Esophagus squamous epithelium (tissue), 5 donors: ENCODE results near the gene PRRT3. TPM values are rescaled to one million over a fixed set of nuclear protein-coding genes. Genes with fewer than 3 reads are reported as not detected.

ENCODE experiments used
- DNase-seq: peaks from one replicate; lab custom pipeline; 2025; lab: John Stamatoyannopoulos, UW
- H3K27ac ChIP-seq, 4 donors: fragments of 200-600 bp; sonication (generic); one replicate each; pipeline ENCODE4 v1.5.1; 2016 to 2019; ENCODE audit warnings: mild to moderate bottlenecking in 1 of 4
- H3K27me3 ChIP-seq, 4 donors: fragments of 200-600 bp; sonication (generic); 1 replicate in 3 of 4; 2 replicates in 1 of 4; pipeline versions ENCODE4 v1.5.1 to v1.6.0; 2017 to 2021; ENCODE audit warnings: antibody characterized with exemption in 1 of 4
- H3K36me3 ChIP-seq, 3 donors: fragments of 200-600 bp; sonication (generic); one replicate each; pipeline ENCODE4 v1.5.1; 2016 to 2019
- H3K4me1 ChIP-seq, 3 donors: fragments of 200-600 bp; sonication (generic); one replicate each; pipeline ENCODE4 v1.5.1; 2017 to 2019
- H3K4me3 ChIP-seq, 4 donors: fragments of 200-600 bp; sonication (generic); 1 replicate in 3 of 4; 2 replicates in 1 of 4; pipeline ENCODE4 v1.5.1; 2016 to 2019; ENCODE audit warnings: mild to moderate bottlenecking in 2 of 4, moderate library complexity in 1 of 4
- H3K9me3 ChIP-seq, 3 donors: fragments of 200-600 bp; sonication (generic); one replicate each; pipeline ENCODE4 v1.5.1; 2016 to 2019
- POLR2A ChIP-seq, 4 donors: fragments of 450-650 bp; IDR thresholded peaks; one replicate each; pipeline ENCODE4 v1.6.1; 2017; ENCODE audit warnings: antibody characterized with exemption in 4 of 4, mild to moderate bottlenecking in 4 of 4, moderate library complexity in 3 of 4
- WGBS, 2 donors: methylation state at CpG; one replicate each; pipeline ENCODE4 v1.1.5; 2018; 5-methylcytosine and 5-hydroxymethylcytosine counted together
- intact Hi-C: fragments of 100-400 bp; cut with DNase I; formaldehyde crosslinking; loops from one replicate; pipeline ENCODE4 v1.15.0; 2022
- total RNA-seq, 4 donors: library from RNA; depleted of rRNA; stranded (reverse); fragments of >200 nt; gene quantifications; one replicate each; pipeline ENCODE4 v1.1.0, GENCODE V29; 2016
- TF ChIP-seq, protein P1 (sequence below), 6 experiments: fragments of 450-650 bp in 4 of 6; fragments of 200-600 bp in 2 of 6; sonication (generic) in 2 of 6; IDR thresholded peaks; one replicate each; pipeline ENCODE4 v1.5.1; 2016 to 2019; ENCODE audit warnings: antibody characterized with exemption in 6 of 6, mild to moderate bottlenecking in 4 of 6, moderate library complexity in 4 of 6
- donor health status: DM: yes; HTN: yes; CAD: no.

Gene PRRT3
- total RNA-seq, 4 donors from 2014 or later, result 0.72 to 1.9 (median 1.0) TPM

DNA sequence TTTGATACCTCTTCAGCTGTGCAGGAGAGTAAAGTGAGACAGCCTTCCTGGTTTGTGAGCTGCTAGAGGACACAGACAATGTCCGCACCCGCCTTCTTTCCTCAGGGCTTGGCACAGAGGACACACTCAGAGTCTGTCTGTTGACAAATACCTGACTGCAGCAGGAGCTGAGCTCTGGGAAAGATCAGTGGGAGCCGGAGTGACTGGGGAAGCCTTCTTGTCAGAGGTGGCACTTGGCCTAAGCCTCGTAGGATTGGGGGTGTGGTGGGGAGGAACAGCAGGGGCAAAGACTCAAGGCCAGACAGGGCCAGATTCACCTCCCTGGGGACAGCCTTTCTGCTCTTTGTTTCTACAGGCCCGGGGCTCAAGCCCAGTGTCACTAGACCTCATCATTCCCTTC is 38.6 kb downstream of the PRRT3 start:
- no peak for DNase-seq
- H3K27ac ChIP-seq, result peak overlapping the region; percentile 15 to 94 (median 81)
- intact Hi-C loops, result no loop called here
- no peaks in the 10 kb centered on the region for H3K9me3 ChIP-seq
- H3K36me3 ChIP-seq, result peaks cover 0 to 42% (median 0%) of the 10 kb centered on the region in 3 donors
- no peak overlapping the region for H3K4me3 ChIP-seq
- H3K4me1 ChIP-seq, result peaks cover 41 to 66% (median 47%) of the 10 kb centered on the region in 3 donors
- TF ChIP-seq, protein P1, sequence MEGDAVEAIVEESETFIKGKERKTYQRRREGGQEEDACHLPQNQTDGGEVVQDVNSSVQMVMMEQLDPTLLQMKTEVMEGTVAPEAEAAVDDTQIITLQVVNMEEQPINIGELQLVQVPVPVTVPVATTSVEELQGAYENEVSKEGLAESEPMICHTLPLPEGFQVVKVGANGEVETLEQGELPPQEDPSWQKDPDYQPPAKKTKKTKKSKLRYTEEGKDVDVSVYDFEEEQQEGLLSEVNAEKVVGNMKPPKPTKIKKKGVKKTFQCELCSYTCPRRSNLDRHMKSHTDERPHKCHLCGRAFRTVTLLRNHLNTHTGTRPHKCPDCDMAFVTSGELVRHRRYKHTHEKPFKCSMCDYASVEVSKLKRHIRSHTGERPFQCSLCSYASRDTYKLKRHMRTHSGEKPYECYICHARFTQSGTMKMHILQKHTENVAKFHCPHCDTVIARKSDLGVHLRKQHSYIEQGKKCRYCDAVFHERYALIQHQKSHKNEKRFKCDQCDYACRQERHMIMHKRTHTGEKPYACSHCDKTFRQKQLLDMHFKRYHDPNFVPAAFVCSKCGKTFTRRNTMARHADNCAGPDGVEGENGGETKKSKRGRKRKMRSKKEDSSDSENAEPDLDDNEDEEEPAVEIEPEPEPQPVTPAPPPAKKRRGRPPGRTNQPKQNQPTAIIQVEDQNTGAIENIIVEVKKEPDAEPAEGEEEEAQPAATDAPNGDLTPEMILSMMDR (IDR thresholded peaks at IDR 0.05), result no peak
- no peak for TF ChIP-seq POLR2A (IDR thresholded peaks at IDR 0.05)
- 42 to 44% methylated on average over 4 to 5 of the region's 5 CpGs for WGBS, 2 donors
- H3K27me3 ChIP-seq, result no peaks in the 10 kb centered on the region

DNA sequence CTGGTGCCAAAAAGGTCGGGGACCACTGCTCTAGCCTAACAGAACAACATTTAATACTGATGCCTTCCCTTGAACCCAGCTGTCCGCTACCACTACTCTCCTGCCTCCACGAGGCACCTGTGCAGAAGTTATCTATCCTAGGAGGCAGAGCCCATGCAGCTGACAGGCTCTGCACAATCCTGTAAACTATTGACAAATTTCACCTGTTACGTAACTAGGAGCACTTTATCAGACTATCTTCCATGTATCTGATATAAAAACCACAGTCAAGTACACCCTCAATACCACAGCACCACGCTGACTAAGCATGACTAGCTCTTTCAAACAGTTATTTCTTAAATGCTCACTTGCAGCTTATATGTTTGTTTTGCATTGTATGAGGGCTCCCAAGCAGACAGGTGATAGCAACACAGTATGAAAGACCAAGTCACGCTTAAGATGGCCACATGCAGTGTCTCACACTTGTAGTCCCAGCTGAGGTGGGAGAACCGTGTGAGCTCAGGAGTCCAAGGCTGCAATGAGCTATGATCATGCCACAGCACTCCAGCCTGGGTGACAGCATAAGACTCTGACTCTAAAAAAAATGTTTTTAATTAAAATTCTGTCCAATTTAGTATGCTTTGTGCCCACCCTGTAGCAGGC is 39.8 kb downstream of the PRRT3 start:
- no peak overlapping the region for H3K4me3 ChIP-seq
- 62 to 76% methylated on average over 7 of the region's 7 CpGs for whole genome bisulfite sequencing, 2 donors
- TF ChIP-seq, protein P1 (IDR thresholded peaks at IDR 0.05), result no peak
- no peak for TF ChIP-seq POLR2A (IDR thresholded peaks at IDR 0.05)
- H3K36me3 ChIP-seq, result peaks cover 0 to 50% (median 0%) of the 10 kb centered on the region in 3 donors
- no peaks in the 10 kb centered on the region for H3K9me3 ChIP-seq
- intact Hi-C loops, result no loop called here
- H3K4me1 ChIP-seq, result peaks cover 29 to 54% (median 37%) of the 10 kb centered on the region in 3 donors
- no peak overlapping the region for H3K27ac ChIP-seq
- DNase-seq, result no peak
- H3K27me3 ChIP-seq, result no peaks in the 10 kb centered on the region

DNA sequence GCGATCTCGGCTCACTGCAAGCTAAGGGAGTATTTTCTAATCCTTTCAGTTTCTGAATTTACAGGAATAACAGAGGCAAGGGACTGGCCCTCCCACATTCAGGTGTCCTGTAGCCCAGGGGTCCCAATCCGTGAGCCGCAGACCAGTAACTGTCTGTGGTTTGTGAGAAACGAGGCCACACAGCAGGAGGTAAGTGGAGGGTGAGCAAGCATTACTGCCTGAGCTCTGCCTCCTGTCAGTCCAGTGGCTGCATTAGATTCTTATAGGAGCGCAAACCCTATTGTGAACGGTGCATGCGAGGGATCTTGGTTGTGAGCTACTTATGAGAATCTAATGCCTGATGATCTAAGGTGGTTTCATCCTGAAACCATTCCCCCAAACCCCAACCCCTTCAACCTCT is 40.3 kb downstream of the PRRT3 start:
- DNase-seq, result no peak
- TF ChIP-seq POLR2A (IDR thresholded peaks at IDR 0.05), result no peak
- TF ChIP-seq, protein P1 (IDR thresholded peaks at IDR 0.05), result no peak
- peaks cover 26 to 49% (median 34%) of the 10 kb centered on the region in 3 donors for H3K4me1 ChIP-seq
- no peaks in the 10 kb centered on the region for H3K9me3 ChIP-seq
- H3K36me3 ChIP-seq, result peaks cover 0 to 56% (median 0%) of the 10 kb centered on the region in 3 donors
- no peaks in the 10 kb centered on the region for H3K27me3 ChIP-seq
- H3K27ac ChIP-seq, result no peak overlapping the region
- intact Hi-C loops, result no loop called here
- H3K4me3 ChIP-seq, result no peak overlapping the region
- WGBS, 2 donors, result 68 to 90% methylated on average over 6 to 7 of the region's 8 CpGs

DNA sequence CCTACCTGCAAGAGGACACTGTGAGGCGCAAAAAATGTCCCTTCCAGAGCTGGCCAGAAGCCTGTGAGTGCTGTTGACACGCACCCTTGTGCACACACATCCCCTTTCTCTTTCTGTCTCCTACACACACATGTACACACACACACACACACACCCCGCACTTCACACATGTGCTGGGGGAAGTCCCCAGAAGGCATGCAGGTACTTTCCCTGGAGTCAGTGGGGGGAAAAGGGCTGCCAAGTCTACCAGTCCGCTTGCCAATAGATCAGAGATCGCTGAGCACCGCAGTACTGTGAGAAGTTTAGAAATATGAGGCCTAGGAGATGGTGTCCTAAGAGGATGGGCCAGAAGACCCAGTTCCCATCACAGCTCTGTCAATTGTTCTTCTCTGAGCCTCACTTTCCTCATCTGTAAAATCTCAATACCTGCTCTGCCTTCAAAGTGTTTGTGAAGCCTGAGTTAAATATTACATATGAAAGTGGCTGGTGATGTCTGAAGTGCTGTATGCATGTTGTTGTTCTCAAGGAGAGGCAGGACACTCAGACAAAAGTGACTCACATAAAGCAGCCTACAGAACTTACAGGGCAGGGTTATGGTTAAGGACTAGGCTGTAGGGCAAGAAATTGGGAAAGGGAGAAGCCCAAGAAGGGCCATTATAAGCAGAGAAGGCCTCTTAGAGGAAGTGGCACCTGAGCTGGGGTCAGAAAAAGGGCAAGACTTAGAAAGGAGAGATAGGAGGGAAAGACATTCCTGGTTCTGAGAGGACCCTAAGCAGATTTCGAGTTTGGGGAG is 42.8 kb downstream of the PRRT3 start:
- H3K4me3 ChIP-seq, result no peak overlapping the region
- TF ChIP-seq POLR2A (IDR thresholded peaks at IDR 0.05), result no peak
- TF ChIP-seq, protein P1 (IDR thresholded peaks at IDR 0.05), result no peak
- peaks cover 11 to 27% (median 12%) of the 10 kb centered on the region in 3 donors for H3K4me1 ChIP-seq
- intact Hi-C loops, result no loop called here
- no peaks in the 10 kb centered on the region for H3K27me3 ChIP-seq
- H3K9me3 ChIP-seq, result no peaks in the 10 kb centered on the region
- DNase-seq, result no peak
- no peak overlapping the region for H3K27ac ChIP-seq
- peaks cover 0 to 65% (median 0%) of the 10 kb centered on the region in 3 donors for H3K36me3 ChIP-seq
- 78 to 82% methylated on average over 6 to 7 of the region's 7 CpGs for WGBS, 2 donors

DNA sequence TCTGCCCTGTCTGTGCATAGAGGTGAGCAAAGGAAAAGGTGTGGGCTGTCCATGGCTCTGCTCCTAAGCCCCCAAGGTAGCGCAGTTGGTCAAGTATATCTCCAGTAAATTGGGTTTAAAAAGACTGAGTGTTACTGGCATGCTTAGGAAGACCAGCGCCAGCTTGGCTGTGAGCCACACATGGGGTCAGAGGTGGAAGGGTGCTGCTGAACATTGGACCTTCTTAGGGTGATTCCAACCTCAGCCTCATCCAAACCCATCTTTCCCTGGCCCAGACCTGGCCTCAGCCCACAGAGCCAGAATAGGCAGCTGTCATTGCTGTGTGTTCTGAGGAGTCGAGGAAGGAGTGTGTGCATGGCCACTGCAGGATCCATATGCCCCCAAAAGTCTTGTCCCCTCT is 43.9 kb downstream of the PRRT3 start:
- no peaks in the 10 kb centered on the region for H3K27me3 ChIP-seq
- H3K9me3 ChIP-seq, result no peaks in the 10 kb centered on the region
- TF ChIP-seq, protein P1 (IDR thresholded peaks at IDR 0.05), result no peak
- TF ChIP-seq POLR2A (IDR thresholded peaks at IDR 0.05), result no peak
- H3K4me1 ChIP-seq, result peaks cover under 1 to 27% (median 6%) of the 10 kb centered on the region in 3 donors
- 100% methylated on average over 1 to 2 of the region's 3 CpGs for WGBS, 2 donors
- H3K4me3 ChIP-seq, result no peak overlapping the region
- intact Hi-C loops, result no loop called here
- no peak overlapping the region for H3K27ac ChIP-seq
- no peak for DNase-seq
- peaks cover 0 to 65% (median 0%) of the 10 kb centered on the region in 3 donors for H3K36me3 ChIP-seq
